Muscle layer of duodenum (tissue), 2 donors: ENCODE data around the gene BCAS3.

Experiments
- H3K27ac ChIP-seq: one replicate; pipeline ENCODE4 v1.7.0; 2013; ENCODE audit warnings: mild to moderate bottlenecking, low read length
- H3K27me3 ChIP-seq: one replicate; pipeline ENCODE4 v1.7.0; 2013; ENCODE audit warnings: low read depth, mild to moderate bottlenecking, control low read depth, low read length
- H3K36me3 ChIP-seq, 2 donors: one replicate each; pipeline ENCODE4 v1.7.0; 2013; ENCODE audit warnings: low read length in 2 of 2, control low read depth in 1 of 2, mild to moderate bottlenecking in 1 of 2; ENCODE audit not compliant: insufficient read depth in 2 of 2, control insufficient read depth in 1 of 2
- H3K4me1 ChIP-seq, 2 donors: one replicate each; pipeline ENCODE4 v1.7.0; 2013; ENCODE audit warnings: low read length in 2 of 2, mild to moderate bottlenecking in 2 of 2, control low read depth in 1 of 2, moderate library complexity in 1 of 2; ENCODE audit not compliant: insufficient read depth in 2 of 2, control insufficient read depth in 1 of 2
- H3K4me3 ChIP-seq, 2 donors: one replicate each; pipeline ENCODE4 v1.7.0; 2013; ENCODE audit warnings: low read length in 2 of 2, low read depth in 1 of 2, mild to moderate bottlenecking in 1 of 2
- H3K9me3 ChIP-seq, 2 donors: one replicate each; pipeline ENCODE4 v1.7.0; 2013; ENCODE audit warnings: low read length in 2 of 2, control low read depth in 1 of 2, mild to moderate bottlenecking in 1 of 2; ENCODE audit not compliant: control insufficient read depth in 1 of 2
- donor health status: healthy.

The BCAS3 gene

GRCh38 chr17:61369751-61370150, 692.1 kb downstream of the BCAS3 start:
- H3K27ac ChIP-seq, result no peak overlapping the region
- no peak overlapping the region for H3K4me3 ChIP-seq
- no peaks in the 10 kb centered on the region for H3K4me1 ChIP-seq
- H3K9me3 ChIP-seq, result no peaks in the 10 kb centered on the region
- no peaks in the 10 kb centered on the region for H3K27me3 ChIP-seq
- H3K36me3 ChIP-seq, result peaks cover 0 to 7% of the 10 kb centered on the region in 2 donors

GRCh38 chr17:61371179-61371578, 693.5 kb downstream of the BCAS3 start:
- no peak overlapping the region for H3K27ac ChIP-seq
- no peaks in the 10 kb centered on the region for H3K27me3 ChIP-seq
- H3K4me3 ChIP-seq, result no peak overlapping the region
- H3K9me3 ChIP-seq, result no peaks in the 10 kb centered on the region
- peaks cover 0 to 7% of the 10 kb centered on the region in 2 donors for H3K36me3 ChIP-seq
- no peaks in the 10 kb centered on the region for H3K4me1 ChIP-seq

- Histone ChIP-seq H3K36me3 (peaks cover 0 to 7% of the 10 kb centered on the region in 2 donors), H3K4me3 (no peak overlapping the region), H3K27me3 (no peaks in the 10 kb centered on the region), H3K27ac (no peak overlapping the region), H3K9me3 (no peaks in the 10 kb centered on the region), H3K4me1 (no peaks in the 10 kb centered on the region)
Observed at GRCh38 chr17:61371606-61372005, 694.0 kb downstream of the BCAS3 start.

- Histone ChIP-seq H3K36me3 (peaks cover 0 to 7% of the 10 kb centered on the region in 2 donors), H3K9me3 (no peaks in the 10 kb centered on the region), H3K27me3 (no peaks in the 10 kb centered on the region), H3K4me3 (no peak overlapping the region), H3K4me1 (no peaks in the 10 kb centered on the region), H3K27ac (no peak overlapping the region)
Observed at GRCh38 chr17:61372436-61372835, 694.8 kb downstream of the BCAS3 start.

- Histone ChIP-seq H3K4me3 (no peak overlapping the region), H3K36me3 (no peaks in the 10 kb centered on the region), H3K9me3 (no peaks in the 10 kb centered on the region), H3K4me1 (no peaks in the 10 kb centered on the region), H3K27me3 (no peaks in the 10 kb centered on the region), H3K27ac (no peak overlapping the region)
Observed at GRCh38 chr17:61376931-61377838, 699.5 kb downstream of the BCAS3 start.

- Histone ChIP-seq H3K27me3 (no peaks in the 10 kb centered on the region), H3K27ac (no peak overlapping the region), H3K36me3 (no peaks in the 10 kb centered on the region), H3K4me3 (no peak overlapping the region), H3K4me1 (no peaks in the 10 kb centered on the region), H3K9me3 (no peaks in the 10 kb centered on the region)
Observed at GRCh38 chr17:61378658-61379456, 701.2 kb downstream of the BCAS3 start.

- no peaks in the 10 kb centered on the region for H3K27me3 ChIP-seq
- H3K27ac ChIP-seq, result no peak overlapping the region
- H3K9me3 ChIP-seq, result no peaks in the 10 kb centered on the region
- no peaks in the 10 kb centered on the region for H3K4me1 ChIP-seq
- H3K36me3 ChIP-seq, result no peaks in the 10 kb centered on the region
- H3K4me3 ChIP-seq, result no peak overlapping the region
Observed at GRCh38 chr17:61379457-61380216, 702.0 kb downstream of the BCAS3 start.

GRCh38 chr17:61380217-61380835, 702.7 kb downstream of the BCAS3 start:
- H3K9me3 ChIP-seq, result no peaks in the 10 kb centered on the region
- no peak overlapping the region for H3K4me3 ChIP-seq
- no peak overlapping the region for H3K27ac ChIP-seq
- H3K27me3 ChIP-seq, result no peaks in the 10 kb centered on the region
- no peaks in the 10 kb centered on the region for H3K36me3 ChIP-seq
- no peaks in the 10 kb centered on the region for H3K4me1 ChIP-seq

- Histone ChIP-seq H3K9me3 (no peaks in the 10 kb centered on the region), H3K27me3 (no peaks in the 10 kb centered on the region), H3K36me3 (no peaks in the 10 kb centered on the region), H3K4me3 (no peak overlapping the region), H3K27ac (no peak overlapping the region), H3K4me1 (no peaks in the 10 kb centered on the region)
Observed at GRCh38 chr17:61380836-61381525, 703.3 kb downstream of the BCAS3 start.

GRCh38 chr17:61381537-61381936, 703.9 kb downstream of the BCAS3 start:
- H3K4me3 ChIP-seq, result no peak overlapping the region

More at GRCh38 chr17:61381537-61381936, 703.9 kb downstream of the BCAS3 start:
- Histone ChIP-seq H3K9me3 (no peaks in the 10 kb centered on the region), H3K36me3 (no peaks in the 10 kb centered on the region), H3K27me3 (no peaks in the 10 kb centered on the region), H3K27ac (no peak overlapping the region), H3K4me1 (no peaks in the 10 kb centered on the region)
